ENCODE results near the gene ITPKA. TPM values are rescaled to one million over a fixed set of nuclear protein-coding genes. Genes with fewer than 3 reads are reported as not detected.

The ITPKA gene
- total and polyA plus RNA-seq, 2 of the 13 experiments (the other 11 are each of a cell fraction or from before 2014, with no cell fraction given) = 13.2 to 41.3 TPM

DNA sequence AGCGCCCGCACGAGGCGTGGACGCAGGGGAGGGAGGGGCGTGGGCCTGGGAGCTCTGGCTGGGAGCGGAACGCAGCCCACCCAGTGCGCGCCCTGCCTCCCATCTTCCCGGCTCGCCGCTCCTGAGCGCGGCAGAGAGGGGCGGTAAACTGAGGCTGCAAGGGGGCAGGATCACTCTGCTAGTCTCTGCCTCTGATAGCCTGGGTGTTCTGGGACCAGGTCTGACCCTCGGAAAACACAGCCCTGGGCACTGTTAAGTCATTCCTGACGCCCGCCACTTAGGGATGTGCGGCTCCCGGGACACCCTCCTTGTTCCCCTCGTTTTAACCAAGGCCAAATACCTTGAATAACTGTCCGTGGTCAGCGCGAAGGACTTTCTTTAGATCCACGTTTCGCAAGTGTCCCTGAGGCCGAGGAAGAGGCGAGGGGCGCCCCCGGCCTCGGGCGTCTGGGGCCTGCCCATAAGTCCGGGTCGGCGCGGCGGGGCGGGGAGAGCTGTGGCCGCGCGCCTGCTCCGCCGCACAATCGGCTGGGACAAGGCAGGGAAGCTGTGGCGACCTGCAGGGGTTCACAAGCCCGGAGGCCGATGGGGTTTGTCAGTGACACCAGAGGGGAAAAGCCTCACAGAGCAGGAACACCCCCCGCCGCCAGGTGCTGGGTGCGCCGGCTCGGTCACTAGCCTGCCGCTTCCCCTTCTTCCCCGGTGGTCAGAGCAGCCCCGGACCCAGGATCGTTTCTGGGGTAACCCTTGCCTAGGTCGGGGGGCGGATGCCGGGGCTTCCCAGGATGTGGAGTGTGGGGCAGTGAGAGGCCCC, 1.5 kb downstream of the ITPKA start (continued):
- TF ChIP-seq ZNF790 (CRISPR knock-in tag; IDR thresholded peaks at IDR 0.05; ENCODE audit: borderline replicate concordance) = no peak
- TF ChIP-seq, protein P1, sequence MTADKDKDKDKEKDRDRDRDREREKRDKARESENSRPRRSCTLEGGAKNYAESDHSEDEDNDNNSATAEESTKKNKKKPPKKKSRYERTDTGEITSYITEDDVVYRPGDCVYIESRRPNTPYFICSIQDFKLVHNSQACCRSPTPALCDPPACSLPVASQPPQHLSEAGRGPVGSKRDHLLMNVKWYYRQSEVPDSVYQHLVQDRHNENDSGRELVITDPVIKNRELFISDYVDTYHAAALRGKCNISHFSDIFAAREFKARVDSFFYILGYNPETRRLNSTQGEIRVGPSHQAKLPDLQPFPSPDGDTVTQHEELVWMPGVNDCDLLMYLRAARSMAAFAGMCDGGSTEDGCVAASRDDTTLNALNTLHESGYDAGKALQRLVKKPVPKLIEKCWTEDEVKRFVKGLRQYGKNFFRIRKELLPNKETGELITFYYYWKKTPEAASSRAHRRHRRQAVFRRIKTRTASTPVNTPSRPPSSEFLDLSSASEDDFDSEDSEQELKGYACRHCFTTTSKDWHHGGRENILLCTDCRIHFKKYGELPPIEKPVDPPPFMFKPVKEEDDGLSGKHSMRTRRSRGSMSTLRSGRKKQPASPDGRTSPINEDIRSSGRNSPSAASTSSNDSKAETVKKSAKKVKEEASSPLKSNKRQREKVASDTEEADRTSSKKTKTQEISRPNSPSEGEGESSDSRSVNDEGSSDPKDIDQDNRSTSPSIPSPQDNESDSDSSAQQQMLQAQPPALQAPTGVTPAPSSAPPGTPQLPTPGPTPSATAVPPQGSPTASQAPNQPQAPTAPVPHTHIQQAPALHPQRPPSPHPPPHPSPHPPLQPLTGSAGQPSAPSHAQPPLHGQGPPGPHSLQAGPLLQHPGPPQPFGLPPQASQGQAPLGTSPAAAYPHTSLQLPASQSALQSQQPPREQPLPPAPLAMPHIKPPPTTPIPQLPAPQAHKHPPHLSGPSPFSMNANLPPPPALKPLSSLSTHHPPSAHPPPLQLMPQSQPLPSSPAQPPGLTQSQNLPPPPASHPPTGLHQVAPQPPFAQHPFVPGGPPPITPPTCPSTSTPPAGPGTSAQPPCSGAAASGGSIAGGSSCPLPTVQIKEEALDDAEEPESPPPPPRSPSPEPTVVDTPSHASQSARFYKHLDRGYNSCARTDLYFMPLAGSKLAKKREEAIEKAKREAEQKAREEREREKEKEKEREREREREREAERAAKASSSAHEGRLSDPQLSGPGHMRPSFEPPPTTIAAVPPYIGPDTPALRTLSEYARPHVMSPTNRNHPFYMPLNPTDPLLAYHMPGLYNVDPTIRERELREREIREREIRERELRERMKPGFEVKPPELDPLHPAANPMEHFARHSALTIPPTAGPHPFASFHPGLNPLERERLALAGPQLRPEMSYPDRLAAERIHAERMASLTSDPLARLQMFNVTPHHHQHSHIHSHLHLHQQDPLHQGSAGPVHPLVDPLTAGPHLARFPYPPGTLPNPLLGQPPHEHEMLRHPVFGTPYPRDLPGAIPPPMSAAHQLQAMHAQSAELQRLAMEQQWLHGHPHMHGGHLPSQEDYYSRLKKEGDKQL (CRISPR knock-in tag; IDR thresholded peaks at IDR 0.05; ENCODE audit: low read depth) = no peak
- TF ChIP-seq, protein P2, sequence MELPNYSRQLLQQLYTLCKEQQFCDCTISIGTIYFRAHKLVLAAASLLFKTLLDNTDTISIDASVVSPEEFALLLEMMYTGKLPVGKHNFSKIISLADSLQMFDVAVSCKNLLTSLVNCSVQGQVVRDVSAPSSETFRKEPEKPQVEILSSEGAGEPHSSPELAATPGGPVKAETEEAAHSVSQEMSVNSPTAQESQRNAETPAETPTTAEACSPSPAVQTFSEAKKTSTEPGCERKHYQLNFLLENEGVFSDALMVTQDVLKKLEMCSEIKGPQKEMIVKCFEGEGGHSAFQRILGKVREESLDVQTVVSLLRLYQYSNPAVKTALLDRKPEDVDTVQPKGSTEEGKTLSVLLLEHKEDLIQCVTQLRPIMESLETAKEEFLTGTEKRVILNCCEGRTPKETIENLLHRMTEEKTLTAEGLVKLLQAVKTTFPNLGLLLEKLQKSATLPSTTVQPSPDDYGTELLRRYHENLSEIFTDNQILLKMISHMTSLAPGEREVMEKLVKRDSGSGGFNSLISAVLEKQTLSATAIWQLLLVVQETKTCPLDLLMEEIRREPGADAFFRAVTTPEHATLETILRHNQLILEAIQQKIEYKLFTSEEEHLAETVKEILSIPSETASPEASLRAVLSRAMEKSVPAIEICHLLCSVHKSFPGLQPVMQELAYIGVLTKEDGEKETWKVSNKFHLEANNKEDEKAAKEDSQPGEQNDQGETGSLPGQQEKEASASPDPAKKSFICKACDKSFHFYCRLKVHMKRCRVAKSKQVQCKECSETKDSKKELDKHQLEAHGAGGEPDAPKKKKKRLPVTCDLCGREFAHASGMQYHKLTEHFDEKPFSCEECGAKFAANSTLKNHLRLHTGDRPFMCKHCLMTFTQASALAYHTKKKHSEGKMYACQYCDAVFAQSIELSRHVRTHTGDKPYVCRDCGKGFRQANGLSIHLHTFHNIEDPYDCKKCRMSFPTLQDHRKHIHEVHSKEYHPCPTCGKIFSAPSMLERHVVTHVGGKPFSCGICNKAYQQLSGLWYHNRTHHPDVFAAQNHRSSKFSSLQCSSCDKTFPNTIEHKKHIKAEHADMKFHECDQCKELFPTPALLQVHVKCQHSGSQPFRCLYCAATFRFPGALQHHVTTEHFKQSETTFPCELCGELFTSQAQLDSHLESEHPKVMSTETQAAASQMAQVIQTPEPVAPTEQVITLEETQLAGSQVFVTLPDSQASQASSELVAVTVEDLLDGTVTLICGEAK (IDR thresholded peaks at IDR 0.05) = no peak
- TF ChIP-seq, protein P2 (CRISPR knock-in tag; IDR thresholded peaks at IDR 0.05) = no peak
- TF ChIP-seq ZMYM3 (CRISPR knock-in tag; IDR thresholded peaks at IDR 0.05) = no peak
- no peak for TF ChIP-seq ZNF83 (CRISPR knock-in tag; IDR thresholded peaks at IDR 0.05; ENCODE audit: borderline replicate concordance)
- TF ChIP-seq RFX5 (IDR thresholded peaks at IDR 0.05; ENCODE audit: low read depth, low read length) = no peak
- TF ChIP-seq, protein P3, sequence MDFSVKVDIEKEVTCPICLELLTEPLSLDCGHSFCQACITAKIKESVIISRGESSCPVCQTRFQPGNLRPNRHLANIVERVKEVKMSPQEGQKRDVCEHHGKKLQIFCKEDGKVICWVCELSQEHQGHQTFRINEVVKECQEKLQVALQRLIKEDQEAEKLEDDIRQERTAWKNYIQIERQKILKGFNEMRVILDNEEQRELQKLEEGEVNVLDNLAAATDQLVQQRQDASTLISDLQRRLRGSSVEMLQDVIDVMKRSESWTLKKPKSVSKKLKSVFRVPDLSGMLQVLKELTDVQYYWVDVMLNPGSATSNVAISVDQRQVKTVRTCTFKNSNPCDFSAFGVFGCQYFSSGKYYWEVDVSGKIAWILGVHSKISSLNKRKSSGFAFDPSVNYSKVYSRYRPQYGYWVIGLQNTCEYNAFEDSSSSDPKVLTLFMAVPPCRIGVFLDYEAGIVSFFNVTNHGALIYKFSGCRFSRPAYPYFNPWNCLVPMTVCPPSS (IDR thresholded peaks at IDR 0.05) = no peak
- TF ChIP-seq ZNF12 (CRISPR knock-in tag; IDR thresholded peaks at IDR 0.05) = no peak
- no peak for TF ChIP-seq ZNF709 (CRISPR knock-in tag; IDR thresholded peaks at IDR 0.05)
- TF ChIP-seq SIX4 (CRISPR knock-in tag; IDR thresholded peaks at IDR 0.05) = no peak
- TF ChIP-seq ZNF598 (CRISPR knock-in tag; IDR thresholded peaks at IDR 0.05; ENCODE audit: borderline replicate concordance) = no peak
- TF ChIP-seq ARNTL (CRISPR knock-in tag; IDR thresholded peaks at IDR 0.05) = no peak
- no peak for TF ChIP-seq ZNF3 (CRISPR knock-in tag; IDR thresholded peaks at IDR 0.05)
